HG02759 (cell line): ENCODE measurements around the gene SETD9.
A peak's percentile ranks its signal among the peaks of the same experiment; 100 is the strongest.

ENCODE experiments used
- ATAC-seq: cut with Tn5 transposase; IDR thresholded peaks from one replicate; pipeline ENCODE4 v1.9.1; 2021; ENCODE audit warnings: mild to moderate bottlenecking, moderate library complexity; ENCODE audit not compliant: unreplicated experiment

The SETD9 gene

GRCh38 chr5:56934325-56934724 lies 24.9 kb downstream of the SETD9 start:
- no peak for ATAC-seq

GRCh38 chr5:56938858-56939257 lies 29.5 kb downstream of the SETD9 start:
- no peak for ATAC-seq

- no peak for ATAC-seq
Measured at GRCh38 chr5:56941981-56942380, 32.6 kb downstream of the SETD9 start.

DNA sequence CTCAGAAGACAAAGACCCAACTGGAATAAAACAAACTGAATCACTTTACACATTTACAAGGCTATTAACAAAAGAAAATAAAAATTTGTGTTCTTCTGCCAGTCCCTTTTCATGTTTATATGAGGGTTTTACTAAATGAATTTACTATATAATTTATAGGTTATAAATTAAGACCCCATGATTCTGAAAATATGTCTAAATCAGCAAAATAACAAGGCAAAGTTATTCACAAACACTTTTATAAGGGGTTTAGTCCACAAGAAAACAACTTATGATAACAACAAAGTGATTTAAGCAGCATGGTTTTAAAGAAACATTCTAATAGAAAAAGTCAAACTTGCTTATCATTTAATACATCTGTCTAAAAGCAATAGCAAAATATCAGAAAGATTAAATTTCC lies 37.7 kb downstream of the SETD9 start:
- no peak for ATAC-seq

DNA sequence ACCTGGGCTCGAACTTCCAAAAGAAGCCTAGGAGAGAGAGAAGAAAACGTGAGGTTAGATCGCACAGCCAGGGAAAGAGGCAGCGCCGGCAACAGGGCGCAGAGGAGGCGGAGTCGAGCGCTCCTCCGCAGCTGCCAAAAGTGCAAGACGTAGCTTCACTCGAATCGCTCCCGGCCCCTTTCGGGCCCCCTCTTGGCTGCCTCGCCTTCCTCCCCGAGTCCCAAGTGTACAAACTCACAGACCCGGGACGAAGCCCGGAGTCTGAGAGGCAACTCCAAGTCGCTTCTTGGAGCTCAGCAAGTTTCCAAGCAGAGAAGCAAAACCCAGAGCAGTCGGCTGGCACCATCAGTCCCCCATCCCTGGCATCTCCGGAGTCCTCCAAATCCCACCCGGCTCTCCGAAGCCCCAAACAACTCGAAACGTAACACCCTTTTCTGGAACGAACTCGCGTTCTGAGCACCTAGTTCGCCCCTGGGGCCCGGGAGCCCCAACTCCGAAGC lies 41.3 kb downstream of the SETD9 start:
- peak; percentile 47 for ATAC-seq

GRCh38 chr5:56951126-56951945 lies 41.9 kb downstream of the SETD9 start:
- ATAC-seq, result peak; percentile 53

DNA sequence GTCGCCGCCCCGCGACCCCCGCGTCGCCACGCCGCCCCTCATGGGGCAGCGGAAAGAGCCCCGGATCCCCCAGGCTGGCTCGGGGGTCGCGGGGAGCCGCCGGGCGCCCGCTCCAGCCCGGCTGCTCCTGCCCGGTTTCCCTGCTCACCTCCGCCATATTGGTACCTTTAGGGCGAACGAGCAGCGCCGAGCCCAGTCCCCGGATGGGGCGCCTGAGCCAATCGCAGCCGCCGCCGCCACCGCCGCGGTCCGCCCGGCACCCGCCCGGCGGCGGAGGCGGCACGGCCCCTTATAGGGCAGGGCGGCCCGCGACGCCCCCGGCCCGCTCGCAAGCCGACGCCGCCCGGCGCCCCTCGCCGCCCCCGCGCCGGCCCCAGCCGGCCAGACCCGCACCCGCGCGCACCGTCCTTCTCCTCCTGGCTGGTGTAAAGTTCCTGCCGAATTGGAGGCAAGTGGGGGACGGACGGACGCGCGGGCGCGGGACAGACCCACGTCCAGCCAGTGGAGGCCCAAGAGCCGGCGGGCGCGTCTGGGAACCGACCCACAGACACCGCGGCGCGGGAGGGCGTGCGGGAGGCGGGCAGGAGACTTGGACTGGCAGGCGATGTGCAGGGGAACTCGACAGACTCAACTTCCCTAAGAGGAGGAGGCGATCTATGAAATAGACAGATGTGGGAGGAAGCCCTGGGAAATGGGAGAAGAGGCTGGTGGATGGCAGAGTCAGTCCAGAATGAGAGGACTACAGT lies 42.7 kb downstream of the SETD9 start, which contains the start of gene MIER3:
Gene MIER3 (minus strand): TSS at position 178 of the 746 bp plus-strand sequence. CDS start 21 bp downstream, at position 157.
- ATAC-seq, result peak; percentile 92

DNA sequence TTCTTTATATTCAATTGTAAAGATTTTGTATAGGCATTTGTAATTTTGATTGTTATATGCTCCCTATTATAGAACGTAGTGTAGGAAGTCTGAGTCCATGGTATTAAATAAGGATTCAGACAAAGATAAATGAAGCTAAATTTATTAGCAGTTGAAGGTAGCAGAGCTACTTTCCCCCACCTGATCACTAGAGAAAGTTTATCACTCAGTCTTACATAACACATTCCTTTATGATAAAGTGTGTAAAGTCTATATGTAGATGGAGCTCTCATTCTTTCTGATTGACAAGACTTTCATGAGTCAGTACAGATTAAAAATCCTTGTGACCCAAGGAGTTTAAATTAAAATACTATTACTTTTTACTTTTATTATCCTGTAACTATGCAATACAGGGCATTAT lies 44.9 kb downstream of the SETD9 start:
- ATAC-seq, result no peak

DNA sequence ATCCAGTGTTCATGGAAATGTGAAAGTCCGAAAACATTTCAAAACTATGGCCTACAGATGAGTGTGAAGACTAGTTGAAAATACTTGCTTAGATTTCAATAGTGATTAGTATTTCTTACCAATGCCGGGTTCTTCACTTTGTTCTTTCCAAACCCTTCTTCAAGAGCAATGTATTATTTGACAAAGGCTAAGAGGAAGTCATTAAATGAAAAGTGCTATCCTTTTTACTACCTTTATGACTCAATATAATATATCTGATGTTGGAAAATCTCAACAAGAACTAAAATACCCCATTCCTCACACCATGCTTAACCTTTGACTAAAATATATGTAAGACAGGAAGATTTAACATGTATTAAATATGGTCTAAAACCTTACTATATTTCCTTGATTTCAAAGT lies 49.2 kb downstream of the SETD9 start:
- no peak for ATAC-seq

DNA sequence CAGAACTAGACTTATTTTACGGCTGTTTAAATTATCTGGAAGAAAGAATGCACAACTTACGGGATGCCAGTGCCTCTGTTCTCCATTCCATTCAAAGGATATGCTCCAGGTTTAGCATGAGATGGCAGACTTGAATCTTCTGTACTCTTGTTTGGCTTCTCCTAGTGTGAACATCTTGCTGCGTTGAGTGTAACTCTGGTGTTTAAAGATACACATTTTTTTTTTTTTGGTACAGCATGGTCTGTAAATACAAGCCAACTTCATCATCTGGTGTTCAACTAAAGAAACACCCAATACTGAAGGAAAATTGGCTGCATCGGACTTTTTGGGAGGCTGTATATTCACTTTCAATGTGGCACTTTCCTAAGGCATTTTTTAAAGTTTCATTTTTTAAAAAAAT lies 49.9 kb downstream of the SETD9 start:
- no peak for ATAC-seq

DNA sequence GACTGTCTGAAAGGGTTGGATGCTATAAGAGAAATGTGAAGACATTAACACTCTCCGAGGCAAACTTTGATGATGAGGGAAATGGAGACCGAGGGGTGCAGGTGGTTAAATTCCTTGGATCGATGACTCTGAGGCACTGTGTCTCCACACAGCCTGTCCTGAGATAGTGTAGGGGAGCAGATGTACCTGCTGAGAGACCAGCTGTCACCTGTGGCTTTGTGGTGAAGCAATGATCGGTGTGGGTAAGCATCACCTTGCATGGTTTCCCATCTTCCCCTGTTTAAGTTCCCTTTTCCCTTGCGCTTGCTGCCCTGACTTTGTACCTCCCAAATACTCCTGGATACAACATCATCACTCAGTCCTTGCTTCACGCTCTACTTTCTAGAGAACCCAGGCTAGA lies 52.4 kb downstream of the SETD9 start:
- no peak for ATAC-seq

GRCh38 chr5:56962286-56962685 lies 52.9 kb downstream of the SETD9 start:
- ATAC-seq, result no peak

- ATAC-seq, result no peak
Measured at GRCh38 chr5:56963246-56963645, 53.9 kb downstream of the SETD9 start.

DNA sequence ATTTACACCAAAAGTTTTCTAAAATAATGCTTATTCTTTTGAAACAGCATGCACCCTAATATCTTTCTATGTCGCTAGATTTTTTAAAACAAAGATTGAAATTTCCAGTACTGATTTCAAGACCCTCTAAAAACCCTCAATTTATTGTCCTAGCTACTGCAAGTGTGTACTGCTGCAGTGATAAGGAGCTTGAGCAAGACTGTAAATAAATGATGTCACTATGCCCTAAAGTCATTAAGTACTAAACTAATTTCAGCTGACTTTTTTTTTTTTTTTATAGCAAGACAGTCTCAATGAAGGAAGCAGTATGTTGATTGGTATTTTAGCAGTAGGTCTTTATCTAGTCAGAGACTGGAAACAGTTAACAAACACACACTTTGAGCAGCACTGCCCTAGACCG lies 54.8 kb downstream of the SETD9 start:
- no peak for ATAC-seq
